ENCODE data around the gene EDC3.

- no peak for TF ChIP-seq POLR2B (IDR thresholded peaks at IDR 0.05; ENCODE audit: low read depth, partially characterized antibody)
- TF ChIP-seq CTCF (IDR thresholded peaks at IDR 0.05 in 2 of 3, conservative IDR thresholded peaks at IDR 0.05 in 1 of 3; ENCODE audit: insufficient read depth in 2 of 3, low read depth in 1 of 3, low read length in 3 of 3): no peak
- no peak for TF ChIP-seq EZH2 (IDR thresholded peaks at IDR 0.05; ENCODE audit: borderline replicate concordance, low read depth, low read length)
- no peak for TF ChIP-seq ZBTB34 (CRISPR knock-in tag; IDR thresholded peaks at IDR 0.05)
- TF ChIP-seq MTF1 (CRISPR knock-in tag; IDR thresholded peaks at IDR 0.05; ENCODE audit: borderline replicate concordance): no peak
- TF ChIP-seq LARP7 (IDR thresholded peaks at IDR 0.05): no peak
- TF ChIP-seq NR2C2 (CRISPR knock-in tag; IDR thresholded peaks at IDR 0.05): no peak
- TF ChIP-seq NR2C2 (tag; IDR thresholded peaks at IDR 0.05): no peak
- TF ChIP-seq TRIM28 (IDR thresholded peaks at IDR 0.05): no peak
Observed at GRCh38 chr15:74584204-74584603, 111.6 kb downstream of the EDC3 start.

Data from K562 (cell line).